Activated CD8-positive, alpha-beta memory T cell treated with anti-CD3 and anti-CD28 coated beads for 4 hours (primary cell): ENCODE results near the gene PAPSS2.

Experiments used
- DNase-seq, 2 donors: peaks; one replicate each; pipeline ENCODE4 v3.0.0-alpha.2; 2020; ENCODE audit warnings: low read depth in 2 of 2

Gene PAPSS2

GRCh38 chr10:87671139-87671815, 11.6 kb downstream of the PAPSS2 start:
- no peak for DNase-seq

- DNase-seq, result no peak
These were observed 12.9 kb downstream of the PAPSS2 start for GRCh38 chr10:87672551-87672950.

GRCh38 chr10:87674943-87675342, 15.3 kb downstream of the PAPSS2 start:
- DNase-seq, result no peak

GRCh38 chr10:87675396-87676376, 16.0 kb downstream of the PAPSS2 start:
- no peak for DNase-seq

GRCh38 chr10:87677595-87677994, 17.9 kb downstream of the PAPSS2 start:
- DNase-seq, result no peak

GRCh38 chr10:87678302-87678701, 18.6 kb downstream of the PAPSS2 start:
- DNase-seq, result no peak

- no peak for DNase-seq
These were observed 23.7 kb downstream of the PAPSS2 start for GRCh38 chr10:87683356-87683755.

- no peak for DNase-seq
These were observed 24.4 kb downstream of the PAPSS2 start for GRCh38 chr10:87684001-87684638.

GRCh38 chr10:87685832-87686574, 26.3 kb downstream of the PAPSS2 start:
- DNase-seq, result no peak

GRCh38 chr10:87691506-87692070, 31.9 kb downstream of the PAPSS2 start:
- DNase-seq, result no peak

GRCh38 chr10:87692956-87693484, 33.3 kb downstream of the PAPSS2 start:
- DNase-seq, result no peak

- DNase-seq, result no peak
These were observed 34.5 kb downstream of the PAPSS2 start for GRCh38 chr10:87694011-87694794.

- no peak for DNase-seq
These were observed 35.4 kb downstream of the PAPSS2 start for GRCh38 chr10:87695074-87695473.

- DNase-seq, result no peak
These were observed 37.5 kb downstream of the PAPSS2 start for GRCh38 chr10:87696922-87697745.

- DNase-seq, result no peak
These were observed 40.5 kb downstream of the PAPSS2 start for GRCh38 chr10:87700031-87700796.

- no peak for DNase-seq
These were observed 42.7 kb downstream of the PAPSS2 start for GRCh38 chr10:87702260-87702972.

GRCh38 chr10:87702973-87703294, 43.3 kb downstream of the PAPSS2 start:
- DNase-seq, result no peak

- DNase-seq, result no peak
These were observed 44.1 kb downstream of the PAPSS2 start for GRCh38 chr10:87703771-87704170.
